GM12801 (cell line): Measurements from ENCODE around the gene LHX2.

Source experiments
- TF ChIP-seq, protein P1 (sequence below): IDR thresholded peaks from one replicate; pipeline ENCODE4 v1.5.1; 2011; ENCODE audit warnings: control low read depth; ENCODE audit not compliant: insufficient read length; ENCODE audit errors: extremely low read depth

LHX2 gene

DNA sequence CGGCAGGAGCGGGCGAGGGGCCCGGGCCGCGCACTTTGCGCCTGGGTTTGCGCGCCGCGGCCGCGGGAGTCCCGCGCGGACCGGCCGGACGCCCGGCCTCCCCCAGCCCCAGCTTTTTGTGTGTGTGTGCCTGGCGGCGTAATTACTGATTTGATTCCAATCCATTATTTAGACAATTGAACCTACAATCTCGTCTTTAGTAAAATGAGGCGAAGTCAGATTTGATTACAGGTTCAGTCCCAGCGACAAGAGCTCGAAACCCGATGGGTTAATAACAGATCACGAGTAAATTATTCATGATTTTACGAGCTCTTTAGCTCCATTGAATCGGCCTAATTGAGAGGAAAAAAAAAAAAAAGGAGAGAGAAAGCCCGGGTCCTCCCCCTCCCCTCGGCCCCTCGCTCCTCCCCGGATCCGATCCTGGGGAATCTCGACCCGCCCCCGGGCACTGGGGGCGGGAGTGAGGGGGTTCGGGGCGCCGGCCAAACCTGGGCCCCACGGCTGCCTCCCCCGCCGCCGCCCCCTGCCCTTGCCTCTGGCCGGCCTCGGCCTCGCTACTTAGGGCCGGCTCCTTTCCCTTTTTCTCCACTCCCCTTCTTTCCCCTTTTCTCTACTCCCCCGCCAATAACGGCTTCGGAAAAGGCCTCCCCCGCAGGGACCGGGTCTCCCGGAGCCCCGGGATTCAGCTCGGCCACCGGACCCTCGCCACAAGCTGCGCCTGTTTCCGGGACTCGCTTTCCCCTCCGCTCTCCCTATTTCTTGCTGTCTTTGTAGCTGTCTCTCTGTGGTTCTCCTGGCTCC is 6.6 kb downstream of the LHX2 start:
- TF ChIP-seq, protein P1, sequence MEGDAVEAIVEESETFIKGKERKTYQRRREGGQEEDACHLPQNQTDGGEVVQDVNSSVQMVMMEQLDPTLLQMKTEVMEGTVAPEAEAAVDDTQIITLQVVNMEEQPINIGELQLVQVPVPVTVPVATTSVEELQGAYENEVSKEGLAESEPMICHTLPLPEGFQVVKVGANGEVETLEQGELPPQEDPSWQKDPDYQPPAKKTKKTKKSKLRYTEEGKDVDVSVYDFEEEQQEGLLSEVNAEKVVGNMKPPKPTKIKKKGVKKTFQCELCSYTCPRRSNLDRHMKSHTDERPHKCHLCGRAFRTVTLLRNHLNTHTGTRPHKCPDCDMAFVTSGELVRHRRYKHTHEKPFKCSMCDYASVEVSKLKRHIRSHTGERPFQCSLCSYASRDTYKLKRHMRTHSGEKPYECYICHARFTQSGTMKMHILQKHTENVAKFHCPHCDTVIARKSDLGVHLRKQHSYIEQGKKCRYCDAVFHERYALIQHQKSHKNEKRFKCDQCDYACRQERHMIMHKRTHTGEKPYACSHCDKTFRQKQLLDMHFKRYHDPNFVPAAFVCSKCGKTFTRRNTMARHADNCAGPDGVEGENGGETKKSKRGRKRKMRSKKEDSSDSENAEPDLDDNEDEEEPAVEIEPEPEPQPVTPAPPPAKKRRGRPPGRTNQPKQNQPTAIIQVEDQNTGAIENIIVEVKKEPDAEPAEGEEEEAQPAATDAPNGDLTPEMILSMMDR = no peak

DNA sequence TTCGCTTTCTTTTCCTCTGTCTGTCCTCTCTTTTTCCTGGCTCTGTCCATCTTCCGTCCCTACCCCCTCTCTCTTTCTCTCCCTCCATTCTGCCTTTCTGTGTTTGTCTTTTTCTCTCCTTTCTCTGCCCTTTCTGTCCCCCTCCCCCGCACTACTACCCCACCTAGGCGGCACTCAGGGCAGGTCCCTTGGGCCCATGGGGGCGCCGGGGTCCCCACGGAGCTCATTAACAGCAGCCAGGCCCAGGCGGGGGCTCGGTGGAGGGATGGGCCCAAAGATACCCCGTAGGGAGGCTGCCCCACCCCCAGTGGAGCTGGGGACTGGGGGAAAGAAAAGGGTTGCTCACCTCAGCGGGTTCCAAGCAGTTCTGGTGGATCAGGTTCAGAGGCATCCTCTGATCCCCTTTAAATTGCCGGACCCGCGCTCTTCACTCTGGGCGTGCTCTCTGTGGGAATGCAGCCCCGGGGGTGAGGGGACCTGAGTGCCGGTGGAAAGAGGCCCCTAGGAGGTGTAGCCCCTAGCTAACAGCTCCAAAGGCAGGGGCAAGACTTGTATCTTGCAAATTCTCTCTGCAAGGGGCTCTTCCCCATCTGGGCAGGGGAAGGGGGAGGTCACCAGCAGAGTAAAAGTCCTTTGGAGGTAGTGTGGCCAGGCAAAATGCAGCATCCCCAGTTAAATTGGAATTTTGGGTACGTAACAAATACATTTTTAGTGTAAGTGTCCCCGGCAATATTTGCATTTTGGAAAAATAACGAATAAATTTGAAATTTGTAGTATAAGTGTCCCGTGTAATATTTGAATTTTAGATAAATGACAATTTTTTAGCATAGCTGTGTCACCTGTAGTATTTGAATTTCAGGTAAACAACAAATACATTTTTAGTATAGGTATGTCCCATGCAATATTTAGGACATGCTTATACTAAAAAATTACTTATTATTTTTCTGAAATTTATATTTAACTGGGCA is 7.4 kb downstream of the LHX2 start:
- TF ChIP-seq, protein P1 = no peak

DNA sequence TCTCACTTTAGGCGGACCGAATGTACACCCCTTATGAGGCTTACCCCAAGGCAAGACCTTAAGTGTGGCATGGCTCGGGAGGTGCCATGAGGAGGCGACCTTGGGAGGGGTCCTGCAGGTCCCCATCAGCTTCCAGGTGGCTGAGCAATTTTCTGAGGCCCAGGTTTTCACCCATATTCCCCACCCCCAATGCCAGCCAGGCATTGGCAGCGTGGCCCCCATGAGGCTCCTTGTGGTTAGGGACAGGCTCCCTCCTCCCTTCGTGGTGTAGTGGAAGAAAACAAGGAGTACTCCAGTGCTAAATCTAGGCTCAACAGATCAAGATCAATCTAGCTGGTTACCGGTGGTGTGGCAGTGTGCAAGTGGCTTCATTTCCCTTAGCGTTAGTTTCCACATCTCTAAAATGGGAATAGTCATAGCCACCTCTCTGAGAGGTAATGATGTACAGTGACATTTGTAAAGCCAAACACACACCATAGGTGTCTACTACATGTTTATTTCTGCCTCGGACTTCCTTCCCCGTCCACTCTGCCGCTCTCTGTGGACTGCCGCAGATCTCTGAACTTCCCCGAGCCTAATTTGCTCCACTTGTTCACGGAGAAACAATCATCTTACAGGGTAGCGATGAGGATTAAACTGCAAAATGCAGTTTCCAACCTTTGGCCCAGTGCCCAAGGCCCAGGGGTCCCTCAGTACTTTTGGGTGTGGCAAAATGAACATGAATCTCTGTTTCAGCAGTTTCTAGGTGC is 8.4 kb downstream of the LHX2 start:
- TF ChIP-seq, protein P1 = no peak

DNA sequence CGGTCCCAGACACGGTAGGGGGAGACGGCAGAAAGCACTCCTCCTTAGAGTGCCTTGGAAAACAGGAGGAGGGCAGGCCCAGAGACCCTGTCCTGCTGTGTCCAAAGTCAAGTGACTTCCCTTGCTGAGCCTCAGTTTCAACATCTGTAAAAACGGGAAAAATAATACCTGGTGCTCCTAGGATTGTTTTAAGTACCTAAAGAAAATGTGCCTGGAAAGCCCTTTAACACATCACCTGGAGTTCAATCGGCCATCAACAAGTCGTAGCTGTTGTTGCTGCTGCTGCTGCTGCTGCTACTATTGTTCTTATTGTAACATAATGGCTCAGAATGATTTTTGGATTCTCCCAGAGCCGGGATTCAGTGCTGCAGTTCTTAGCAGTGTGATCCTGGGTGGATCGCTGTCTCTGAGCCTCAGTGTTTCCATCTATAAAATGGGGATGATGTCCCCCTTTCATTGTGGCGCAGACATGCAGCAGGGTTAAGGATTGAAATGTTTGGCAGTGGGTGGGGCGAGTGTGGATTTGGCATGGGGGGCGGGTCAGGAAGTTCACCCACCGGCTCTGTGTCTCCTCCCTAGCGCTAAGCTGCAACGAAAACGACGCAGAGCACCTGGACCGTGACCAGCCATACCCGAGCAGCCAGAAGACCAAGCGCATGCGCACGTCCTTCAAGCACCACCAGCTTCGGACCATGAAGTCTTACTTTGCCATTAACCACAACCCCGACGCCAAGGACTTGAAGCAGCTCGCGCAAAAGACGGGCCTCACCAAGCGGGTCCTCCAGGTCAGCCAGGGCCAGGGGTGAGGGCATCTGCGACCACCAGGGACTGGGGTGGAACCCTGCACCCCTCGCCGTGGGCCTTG is 9.2 kb downstream of the LHX2 start:
- TF ChIP-seq, protein P1 = no peak

DNA sequence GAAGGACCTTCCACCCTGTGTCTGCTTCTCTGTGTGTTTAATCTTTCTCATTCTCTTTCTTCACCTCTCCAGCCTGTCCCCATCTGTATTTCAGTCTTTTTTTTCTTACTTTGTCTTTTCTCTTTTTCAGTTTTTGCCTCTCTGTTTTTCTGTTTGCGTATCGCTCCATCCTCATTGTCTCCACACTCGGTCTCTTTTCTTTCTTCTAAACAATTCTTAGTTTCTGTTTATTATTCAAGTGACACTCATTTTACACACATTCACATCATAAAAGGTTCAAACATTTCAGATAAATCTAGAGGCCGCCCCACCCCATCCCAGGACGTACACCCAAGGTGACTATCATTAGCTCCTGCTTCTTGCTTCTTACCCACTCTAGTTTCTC is 9.8 kb downstream of the LHX2 start:
- TF ChIP-seq, protein P1 = no peak

DNA sequence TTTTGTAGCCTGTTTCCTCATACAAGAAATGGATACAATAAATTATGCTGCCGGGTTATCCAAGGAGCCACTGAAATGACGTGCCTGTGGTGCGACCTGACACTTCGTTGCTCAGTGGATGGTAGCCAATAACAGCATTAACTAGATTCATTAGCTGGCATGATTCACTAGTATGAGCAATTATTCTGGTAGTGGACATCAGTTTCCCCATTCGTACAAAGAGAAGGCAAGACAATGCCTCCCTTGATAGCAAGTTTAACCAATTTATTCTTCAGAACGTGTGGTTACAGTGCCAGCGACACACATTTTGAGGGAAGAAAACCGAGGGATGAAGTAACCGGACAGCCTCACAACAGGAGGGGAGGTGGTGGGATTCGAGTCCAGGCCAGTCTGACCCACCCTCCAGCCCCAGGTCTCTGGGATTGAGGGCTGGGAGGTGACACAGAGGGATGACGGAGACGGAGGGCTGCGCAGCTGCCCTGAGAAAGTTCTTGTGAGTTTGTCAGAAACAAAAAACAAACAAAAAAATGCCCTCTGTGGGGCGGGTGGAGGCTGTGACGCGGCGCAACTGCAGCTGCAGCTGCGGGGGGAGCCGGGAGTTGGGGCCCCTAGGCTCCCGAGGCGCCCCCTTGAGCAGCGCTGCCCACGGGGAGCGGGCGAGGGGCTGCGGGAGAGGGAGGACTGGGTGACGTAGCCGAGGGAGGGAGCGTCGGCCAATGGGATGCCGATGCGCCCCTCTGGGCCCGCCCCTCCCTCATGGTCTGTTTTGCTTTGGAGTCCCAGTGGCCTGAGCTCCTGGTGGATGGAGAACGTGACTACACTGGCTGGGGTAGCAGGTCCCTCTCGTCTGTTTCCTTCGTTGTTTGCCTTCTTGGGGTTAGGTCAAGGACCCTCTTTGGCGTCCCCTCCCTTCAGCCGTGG is 10.9 kb downstream of the LHX2 start:
- TF ChIP-seq, protein P1 = no peak
